Measurements from ENCODE around the gene PER3. TPM values are rescaled to one million over a fixed set of nuclear protein-coding genes. Genes with fewer than 3 reads are reported as not detected.
A peak's percentile ranks its signal among the peaks of the same experiment; 100 is the strongest.

PER3 gene
- total RNA-seq, 2 donors from 2014 or later: 3.9 to 14.1 TPM

DNA sequence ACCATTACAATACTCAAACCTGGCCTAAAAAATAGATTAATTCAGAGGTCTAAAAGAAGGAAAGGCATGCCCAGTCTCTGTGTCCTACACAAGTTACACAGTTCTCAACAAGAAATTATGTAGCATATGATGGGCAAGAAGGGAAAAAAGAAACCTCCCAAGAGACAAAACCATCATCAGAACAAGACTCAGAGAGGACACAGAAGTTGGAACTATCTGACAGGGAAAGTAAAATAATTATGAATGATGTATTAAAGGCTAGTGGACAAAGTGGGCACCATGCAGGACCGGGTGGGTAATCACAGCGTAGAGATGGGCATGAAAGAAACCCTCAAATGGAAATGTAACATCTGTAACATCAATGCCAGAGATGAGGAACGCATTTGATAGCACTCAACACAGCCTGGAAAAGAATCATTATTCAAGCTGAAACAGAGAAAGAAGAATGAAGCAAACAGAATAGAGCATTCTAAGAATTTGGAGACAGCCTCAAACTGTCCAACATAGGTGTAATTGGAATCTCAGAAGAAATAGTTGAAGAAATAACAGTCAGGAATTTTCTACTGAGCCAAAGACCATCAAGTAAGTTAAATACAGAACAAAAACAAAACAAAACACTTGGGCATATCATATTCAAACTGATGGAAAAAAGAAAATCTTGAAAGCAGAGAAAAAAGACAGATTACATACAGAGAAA lies 29.7 kb downstream of the PER3 start:
- Histone ChIP-seq H3K27ac (no peak overlapping the region), H3K9me3 (no peaks in the 10 kb centered on the region), H3K9ac (ENCODE audit: low read depth in 2 of 2, low read length in 2 of 2) (no peak overlapping the region), H3K36me3 (no peaks in the 10 kb centered on the region), H3K4me1 (no peaks in the 10 kb centered on the region), H3K4me3 (no peak overlapping the region), H3K27me3 (no peaks in the 10 kb centered on the region)
- TF ChIP-seq, protein P1, sequence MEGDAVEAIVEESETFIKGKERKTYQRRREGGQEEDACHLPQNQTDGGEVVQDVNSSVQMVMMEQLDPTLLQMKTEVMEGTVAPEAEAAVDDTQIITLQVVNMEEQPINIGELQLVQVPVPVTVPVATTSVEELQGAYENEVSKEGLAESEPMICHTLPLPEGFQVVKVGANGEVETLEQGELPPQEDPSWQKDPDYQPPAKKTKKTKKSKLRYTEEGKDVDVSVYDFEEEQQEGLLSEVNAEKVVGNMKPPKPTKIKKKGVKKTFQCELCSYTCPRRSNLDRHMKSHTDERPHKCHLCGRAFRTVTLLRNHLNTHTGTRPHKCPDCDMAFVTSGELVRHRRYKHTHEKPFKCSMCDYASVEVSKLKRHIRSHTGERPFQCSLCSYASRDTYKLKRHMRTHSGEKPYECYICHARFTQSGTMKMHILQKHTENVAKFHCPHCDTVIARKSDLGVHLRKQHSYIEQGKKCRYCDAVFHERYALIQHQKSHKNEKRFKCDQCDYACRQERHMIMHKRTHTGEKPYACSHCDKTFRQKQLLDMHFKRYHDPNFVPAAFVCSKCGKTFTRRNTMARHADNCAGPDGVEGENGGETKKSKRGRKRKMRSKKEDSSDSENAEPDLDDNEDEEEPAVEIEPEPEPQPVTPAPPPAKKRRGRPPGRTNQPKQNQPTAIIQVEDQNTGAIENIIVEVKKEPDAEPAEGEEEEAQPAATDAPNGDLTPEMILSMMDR (IDR thresholded peaks at IDR 0.05): no peak
- no peak for DNase-seq
- intact Hi-C loops (cut with DNase I): no loop called here

DNA sequence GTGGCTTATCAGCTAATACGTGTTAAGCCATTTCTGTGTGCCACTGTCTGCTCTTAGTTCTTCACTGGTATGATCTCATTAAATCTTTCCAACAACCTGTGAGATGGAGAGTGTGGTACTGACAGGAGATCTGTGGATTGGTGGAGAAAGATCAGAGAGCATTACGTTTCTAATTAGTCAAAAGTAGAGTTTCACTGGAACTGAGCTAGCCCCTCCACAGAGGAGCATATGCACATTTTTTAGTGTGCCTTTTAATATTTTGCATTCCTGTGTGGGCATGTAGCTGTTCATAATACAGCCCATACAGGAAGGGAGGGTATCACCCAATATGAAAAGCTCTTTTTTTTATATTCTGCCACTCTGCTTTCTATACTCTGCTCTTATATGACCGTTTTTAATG lies 37.2 kb downstream of the PER3 start:
- H3K27me3 ChIP-seq: no peaks in the 10 kb centered on the region
- H3K4me3 ChIP-seq: no peak overlapping the region
- intact Hi-C loops (cut with DNase I): no loop called here
- no peak overlapping the region for H3K27ac ChIP-seq
- H3K9me3 ChIP-seq: no peaks in the 10 kb centered on the region
- TF ChIP-seq, protein P1 (IDR thresholded peaks at IDR 0.05): no peak
- no peak overlapping the region for H3K9ac ChIP-seq (ENCODE audit: low read depth in 2 of 2, low read length in 2 of 2)
- no peaks in the 10 kb centered on the region for H3K4me1 ChIP-seq
- no peak for DNase-seq
- H3K36me3 ChIP-seq: peaks cover 4% of the 10 kb centered on the region

DNA sequence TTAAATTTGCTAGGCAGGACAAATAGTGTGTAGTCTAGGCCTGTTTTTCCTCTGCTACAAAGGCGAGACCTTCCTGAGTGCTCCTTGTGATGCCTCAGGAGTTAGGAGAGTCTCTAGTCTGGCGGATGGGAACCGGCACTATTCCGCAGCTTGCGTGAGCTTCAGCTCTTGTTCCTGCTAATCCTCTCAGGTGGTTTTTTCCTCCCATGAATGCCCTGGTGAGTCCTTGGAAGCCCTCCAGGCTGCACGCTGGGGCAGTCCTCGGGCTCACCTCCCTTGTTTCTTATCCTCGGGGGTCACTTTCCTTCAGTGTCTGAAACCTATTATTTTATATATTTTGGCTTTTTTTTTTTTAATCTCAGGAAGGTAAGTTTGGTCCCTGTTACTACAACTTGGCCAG lies 40.6 kb downstream of the PER3 start:
- Histone ChIP-seq H3K27me3 (no peaks in the 10 kb centered on the region), H3K9me3 (no peaks in the 10 kb centered on the region), H3K4me3 (no peak overlapping the region), H3K4me1 (no peaks in the 10 kb centered on the region), H3K27ac (no peak overlapping the region), H3K9ac (ENCODE audit: low read depth in 2 of 2, low read length in 2 of 2) (no peak overlapping the region), H3K36me3 (peaks cover 4% of the 10 kb centered on the region)
- TF ChIP-seq, protein P1 (IDR thresholded peaks at IDR 0.05): no peak
- intact Hi-C loops (cut with DNase I): no loop called here
- DNase-seq: no peak

DNA sequence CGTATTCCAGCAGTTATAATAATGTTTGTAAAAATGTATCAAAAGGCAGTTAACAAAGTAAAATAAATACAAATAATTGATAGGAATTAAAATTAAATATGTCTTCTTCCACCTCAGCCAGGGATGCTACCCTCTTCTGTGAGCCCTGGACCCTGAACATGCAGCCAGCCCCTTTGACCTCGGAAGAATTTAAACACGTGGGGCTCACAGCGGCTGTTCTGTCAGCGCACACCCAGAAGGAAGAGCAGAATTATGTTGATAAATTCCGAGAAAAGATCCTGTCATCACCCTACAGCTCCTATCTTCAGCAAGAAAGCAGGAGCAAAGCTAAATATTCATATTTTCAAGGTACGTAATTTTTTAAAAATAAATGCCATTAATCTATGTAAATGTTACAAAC lies 42.3 kb downstream of the PER3 start:
- Histone ChIP-seq H3K27ac (no peak overlapping the region), H3K36me3 (peaks cover 4% of the 10 kb centered on the region), H3K9ac (ENCODE audit: low read depth in 2 of 2, low read length in 2 of 2) (no peak overlapping the region), H3K4me1 (no peaks in the 10 kb centered on the region), H3K27me3 (no peaks in the 10 kb centered on the region), H3K4me3 (peak overlapping the region; percentile 24), H3K9me3 (no peaks in the 10 kb centered on the region)
- DNase-seq: no peak
- TF ChIP-seq, protein P1 (IDR thresholded peaks at IDR 0.05): no peak
- intact Hi-C loops (cut with DNase I): no loop called here

DNA sequence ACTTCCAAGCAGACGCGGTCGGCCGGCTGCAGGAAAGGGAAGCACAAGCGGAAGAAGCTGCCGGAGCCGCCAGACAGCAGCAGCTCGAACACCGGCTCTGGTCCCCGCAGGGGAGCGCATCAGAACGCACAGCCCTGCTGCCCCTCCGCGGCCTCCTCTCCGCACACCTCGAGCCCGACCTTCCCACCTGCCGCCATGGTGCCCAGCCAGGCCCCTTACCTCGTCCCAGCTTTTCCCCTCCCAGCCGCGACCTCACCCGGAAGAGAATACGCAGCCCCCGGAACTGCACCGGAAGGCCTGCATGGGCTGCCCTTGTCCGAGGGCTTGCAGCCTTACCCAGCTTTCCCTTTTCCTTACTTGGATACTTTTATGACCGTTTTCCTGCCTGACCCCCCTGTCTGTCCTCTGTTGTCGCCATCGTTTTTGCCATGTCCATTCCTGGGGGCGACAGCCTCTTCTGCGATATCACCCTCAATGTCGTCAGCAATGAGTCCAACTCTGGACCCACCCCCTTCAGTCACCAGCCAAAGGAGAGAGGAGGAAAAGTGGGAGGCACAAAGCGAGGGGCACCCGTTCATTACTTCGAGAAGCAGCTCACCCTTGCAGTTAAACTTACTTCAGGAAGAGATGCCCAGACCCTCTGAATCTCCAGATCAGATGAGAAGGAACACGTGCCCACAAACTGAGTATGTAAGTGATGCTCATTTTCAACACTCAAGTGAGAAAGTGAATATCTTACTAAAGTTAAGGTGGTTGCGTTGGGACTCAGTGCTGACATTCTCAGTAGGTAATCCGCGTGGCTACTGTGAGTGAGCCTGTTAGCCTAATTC lies 43.2 kb downstream of the PER3 start:
- Histone ChIP-seq H3K4me1 (no peaks in the 10 kb centered on the region), H3K36me3 (peaks cover 4% of the 10 kb centered on the region), H3K27ac (no peak overlapping the region), H3K27me3 (no peaks in the 10 kb centered on the region), H3K4me3 (peak overlapping the region; percentile 24), H3K9ac (ENCODE audit: low read depth in 2 of 2, low read length in 2 of 2) (no peak overlapping the region), H3K9me3 (no peaks in the 10 kb centered on the region)
- DNase-seq: peak; percentile 58
- TF ChIP-seq, protein P1 (IDR thresholded peaks at IDR 0.05): no peak
- intact Hi-C loops (cut with DNase I): no loop called here
